HG03354 (cell line): ENCODE results near the gene CFAP97D2.
"Not testable (repeated sequence)": the region's sequence is repeated elsewhere in the genome, so short reads cannot be mapped to it uniquely, and the experiment has no call there.

ENCODE experiments used
- ATAC-seq: cut with Tn5 transposase; IDR thresholded peaks from one replicate; pipeline ENCODE4 v1.9.1; 2021; ENCODE audit warnings: mild to moderate bottlenecking; ENCODE audit not compliant: unreplicated experiment, poor library complexity, severe bottlenecking

CFAP97D2 gene

GRCh38 chr13:114185182-114185971 is 6.3 kb downstream of the CFAP97D2 start:
- ATAC-seq, result no peak

GRCh38 chr13:114194853-114195252 is 15.8 kb downstream of the CFAP97D2 start:
- no peak for ATAC-seq

- ATAC-seq, result no peak
These were observed 17.6 kb downstream of the CFAP97D2 start for GRCh38 chr13:114196629-114197028.

GRCh38 chr13:114198556-114198955 is 19.5 kb downstream of the CFAP97D2 start:
- no peak for ATAC-seq

GRCh38 chr13:114199526-114199925 is 20.5 kb downstream of the CFAP97D2 start:
- ATAC-seq, result not testable (repeated sequence)

- ATAC-seq, result no peak
These were observed 20.9 kb downstream of the CFAP97D2 start for GRCh38 chr13:114199954-114200353.

- ATAC-seq, result no peak
These were observed 21.4 kb downstream of the CFAP97D2 start for GRCh38 chr13:114200399-114200911.

GRCh38 chr13:114202581-114202980 is 23.5 kb downstream of the CFAP97D2 start:
- no peak for ATAC-seq

GRCh38 chr13:114203536-114203935 is 24.5 kb downstream of the CFAP97D2 start:
- no peak for ATAC-seq

GRCh38 chr13:114204894-114205293 is 25.8 kb downstream of the CFAP97D2 start:
- no peak for ATAC-seq

- no peak for ATAC-seq
These were observed 29.1 kb downstream of the CFAP97D2 start for GRCh38 chr13:114208134-114208533.

- ATAC-seq, result no peak
These were observed 32.5 kb downstream of the CFAP97D2 start for GRCh38 chr13:114211446-114212157.

GRCh38 chr13:114212158-114212495 is 33.1 kb downstream of the CFAP97D2 start:
- ATAC-seq, result no peak

- no peak for ATAC-seq
These were observed 34.9 kb downstream of the CFAP97D2 start for GRCh38 chr13:114213980-114214379.

- no peak for ATAC-seq
These were observed 40.3 kb downstream of the CFAP97D2 start for GRCh38 chr13:114219392-114219791.

- ATAC-seq, result peak; percentile 48
These were observed 43.5 kb downstream of the CFAP97D2 start for GRCh38 chr13:114222461-114222968.

GRCh38 chr13:114224201-114224600 is 45.1 kb downstream of the CFAP97D2 start:
- no peak for ATAC-seq

- no peak for ATAC-seq
These were observed 46.6 kb downstream of the CFAP97D2 start for GRCh38 chr13:114225610-114226009.

GRCh38 chr13:114226088-114226487 is 47.0 kb downstream of the CFAP97D2 start:
- no peak for ATAC-seq

- peak; percentile 82 for ATAC-seq
These were observed 47.8 kb downstream of the CFAP97D2 start for GRCh38 chr13:114226699-114227323.
